ENCODE measurements around the gene POC1A.

GRCh38 chr3:52039846-52040245 is 114.4 kb downstream of the POC1A start:
- no peak for TF ChIP-seq CTCF (IDR thresholded peaks at IDR 0.05; ENCODE audit: poor library complexity, severe bottlenecking)
- no peak for TF ChIP-seq POLR2AphosphoS5 (IDR thresholded peaks at IDR 0.05)
- no peak for TF ChIP-seq SMC3 (conservative IDR thresholded peaks at IDR 0.05; ENCODE audit: poor library complexity)
- TF ChIP-seq REST (IDR thresholded peaks at IDR 0.05; ENCODE audit: borderline replicate concordance) = no peak
- no peak for TF ChIP-seq EZH2 (IDR thresholded peaks at IDR 0.05; ENCODE audit: borderline replicate concordance, insufficient read depth, low read length, poor library complexity, severe bottlenecking)
- TF ChIP-seq MXI1 (conservative IDR thresholded peaks at IDR 0.05; ENCODE audit: poor library complexity, severe bottlenecking) = no peak

All from neural cell (in vitro differentiated cells).